DND-41 (cell line): ENCODE measurements around the gene AMPD3.

Experiments used
- EZH2 ChIP-seq: IDR thresholded peaks from 3 replicates; pipeline ENCODE4 v1.6.1; 2012; ENCODE audit warnings: borderline replicate concordance, low read depth, mild to moderate bottlenecking, moderate library complexity, low read length, inconsistent platforms; ENCODE audit not compliant: severe bottlenecking
- TF ChIP-seq, protein P1 (sequence below): IDR thresholded peaks from 2 replicates; pipeline ENCODE4 v1.5.1; 2012; ENCODE audit warnings: borderline replicate concordance, low read length, moderate library complexity, mild to moderate bottlenecking; ENCODE audit not compliant: poor library complexity, severe bottlenecking; ENCODE audit errors: extremely low read depth

DNA sequence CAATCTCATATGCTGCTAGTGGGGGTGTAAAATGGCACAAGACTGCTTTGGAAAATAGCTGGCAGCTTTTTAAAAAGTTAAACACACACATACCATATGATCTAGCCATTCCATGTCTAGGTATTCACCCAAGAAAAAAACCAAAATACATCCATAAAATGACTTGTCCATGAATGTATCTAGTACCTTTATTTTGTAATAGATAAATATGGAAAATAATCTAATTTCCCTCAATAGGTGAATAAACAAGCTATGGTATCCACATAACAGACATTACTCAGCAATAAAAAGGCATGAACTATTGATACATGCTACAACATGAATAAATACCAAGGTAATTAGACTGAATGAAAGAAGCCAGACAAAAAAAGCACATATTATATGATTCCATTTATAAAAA lies 63.1 kb downstream of the AMPD3 start:
- TF ChIP-seq, protein P1, sequence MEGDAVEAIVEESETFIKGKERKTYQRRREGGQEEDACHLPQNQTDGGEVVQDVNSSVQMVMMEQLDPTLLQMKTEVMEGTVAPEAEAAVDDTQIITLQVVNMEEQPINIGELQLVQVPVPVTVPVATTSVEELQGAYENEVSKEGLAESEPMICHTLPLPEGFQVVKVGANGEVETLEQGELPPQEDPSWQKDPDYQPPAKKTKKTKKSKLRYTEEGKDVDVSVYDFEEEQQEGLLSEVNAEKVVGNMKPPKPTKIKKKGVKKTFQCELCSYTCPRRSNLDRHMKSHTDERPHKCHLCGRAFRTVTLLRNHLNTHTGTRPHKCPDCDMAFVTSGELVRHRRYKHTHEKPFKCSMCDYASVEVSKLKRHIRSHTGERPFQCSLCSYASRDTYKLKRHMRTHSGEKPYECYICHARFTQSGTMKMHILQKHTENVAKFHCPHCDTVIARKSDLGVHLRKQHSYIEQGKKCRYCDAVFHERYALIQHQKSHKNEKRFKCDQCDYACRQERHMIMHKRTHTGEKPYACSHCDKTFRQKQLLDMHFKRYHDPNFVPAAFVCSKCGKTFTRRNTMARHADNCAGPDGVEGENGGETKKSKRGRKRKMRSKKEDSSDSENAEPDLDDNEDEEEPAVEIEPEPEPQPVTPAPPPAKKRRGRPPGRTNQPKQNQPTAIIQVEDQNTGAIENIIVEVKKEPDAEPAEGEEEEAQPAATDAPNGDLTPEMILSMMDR = no peak
- no peak for TF ChIP-seq EZH2
